WERI-Rb-1 (cell line): ENCODE data around the gene PPP5C.
"Not testable (repeated sequence)": the region's sequence is repeated elsewhere in the genome, so short reads cannot be mapped to it uniquely, and the experiment has no call there.

Source experiments
- DNase-seq: peaks from one replicate; pipeline ENCODE4 v3.0.0-alpha.2; 2020
- H3K27ac ChIP-seq: fragments of 250-450 bp; sonication (Bioruptor Pico); 2 replicates; pipeline ENCODE4 v1.5.1; 2020; ENCODE audit warnings: mild to moderate bottlenecking, moderate library complexity
- H3K27me3 ChIP-seq: fragments of 250-450 bp; sonication (Bioruptor Pico); 2 replicates; pipeline ENCODE4 v1.5.1; 2021; ENCODE audit warnings: mild to moderate bottlenecking, low read depth, moderate library complexity; ENCODE audit not compliant: insufficient read depth, severe bottlenecking
- H3K36me3 ChIP-seq: fragments of 250-450 bp; sonication (Bioruptor Pico); 2 replicates; pipeline ENCODE4 v1.5.1; 2020; ENCODE audit warnings: mild to moderate bottlenecking, moderate library complexity
- H3K4me3 ChIP-seq: 2 replicates; pipeline ENCODE4 v1.5.1; 2011; ENCODE audit warnings: low read depth, mild to moderate bottlenecking, control low read depth, low read length
- H3K9me3 ChIP-seq: fragments of 250-450 bp; sonication (Bioruptor Pico); 2 replicates; pipeline ENCODE4 v1.5.1; 2021; ENCODE audit warnings: mild to moderate bottlenecking, moderate library complexity; ENCODE audit not compliant: severe bottlenecking
- CTCF ChIP-seq: IDR thresholded peaks from 2 replicates; pipeline ENCODE4 v1.5.1; 2011; ENCODE audit warnings: low read depth, mild to moderate bottlenecking, control low read depth, inconsistent platforms, low read length

PPP5C gene

GRCh38 chr19:46303322-46303690 is 43.6 kb upstream of the PPP5C start:
- no peak for DNase-seq
- Histone ChIP-seq H3K9me3 (peaks cover 5% of the 10 kb centered on the region), H3K4me3 (no peak overlapping the region), H3K36me3 (no peaks in the 10 kb centered on the region), H3K27ac (no peak overlapping the region), H3K27me3 (no peaks in the 10 kb centered on the region)
- TF ChIP-seq CTCF: no peak

- Histone ChIP-seq H3K27me3 (no peaks in the 10 kb centered on the region), H3K4me3 (no peak overlapping the region), H3K9me3 (peaks cover 5% of the 10 kb centered on the region), H3K36me3 (no peaks in the 10 kb centered on the region), H3K27ac (no peak overlapping the region)
- no peak for TF ChIP-seq CTCF
- peak; percentile 21 for DNase-seq
These were observed 43.0 kb upstream of the PPP5C start for GRCh38 chr19:46303691-46304397.

GRCh38 chr19:46306501-46306900 is 40.4 kb upstream of the PPP5C start:
- no peak for TF ChIP-seq CTCF
- no peak for DNase-seq
- Histone ChIP-seq H3K4me3 (no peak overlapping the region), H3K9me3 (peaks cover 5% of the 10 kb centered on the region), H3K27me3 (no peaks in the 10 kb centered on the region), H3K27ac (no peak overlapping the region), H3K36me3 (no peaks in the 10 kb centered on the region)

- Histone ChIP-seq H3K27ac (no peak overlapping the region), H3K4me3 (no peak overlapping the region), H3K36me3 (no peaks in the 10 kb centered on the region), H3K27me3 (no peaks in the 10 kb centered on the region), H3K9me3 (peaks cover 5% of the 10 kb centered on the region)
- TF ChIP-seq CTCF: no peak
- no peak for DNase-seq
These were observed 38.4 kb upstream of the PPP5C start for GRCh38 chr19:46308510-46308909.

- no peak for TF ChIP-seq CTCF
- H3K4me3 ChIP-seq: no peak overlapping the region
- no peak for DNase-seq
- H3K36me3 ChIP-seq: no peaks in the 10 kb centered on the region
- no peak overlapping the region for H3K27ac ChIP-seq
- peaks cover 5% of the 10 kb centered on the region for H3K9me3 ChIP-seq
- H3K27me3 ChIP-seq: no peaks in the 10 kb centered on the region
These were observed 37.8 kb upstream of the PPP5C start for GRCh38 chr19:46309056-46309455.

GRCh38 chr19:46311444-46311843 is 35.4 kb upstream of the PPP5C start:
- no peak overlapping the region for H3K4me3 ChIP-seq
- no peak for TF ChIP-seq CTCF
- H3K9me3 ChIP-seq: peaks cover 2% of the 10 kb centered on the region
- H3K36me3 ChIP-seq: no peaks in the 10 kb centered on the region
- H3K27ac ChIP-seq: no peak overlapping the region
- no peak for DNase-seq
- H3K27me3 ChIP-seq: no peaks in the 10 kb centered on the region

- not testable (repeated sequence) for H3K36me3 ChIP-seq, H3K27me3 ChIP-seq, H3K4me3 ChIP-seq, H3K9me3 ChIP-seq, DNase-seq, H3K27ac ChIP-seq
These were observed 33.1 kb upstream of the PPP5C start for GRCh38 chr19:46313540-46314469.
